Spleen (tissue), 11 donors: ENCODE data around the gene AGPAT3. TPM values are rescaled to one million over a fixed set of nuclear protein-coding genes. Genes with fewer than 3 reads are reported as not detected.

Experiments used
- DNase-seq: peaks from one replicate; pipeline ENCODE4 v3.0.0-alpha.2; 2020
- H3K27ac ChIP-seq, 8 donors: fragments of 200-600 bp; sonication (generic) in 7 of 8; 1 replicate in 4 of 8; 2 replicates in 4 of 8; pipeline versions ENCODE4 v1.5.0 to v1.8.0; 2016 to 2021; ENCODE audit warnings: inconsistent platforms in 4 of 8, mild to moderate bottlenecking in 4 of 8, moderate library complexity in 1 of 8
- H3K27me3 ChIP-seq, 7 donors: fragments of 200-600 bp; sonication (generic) in 6 of 7; replicated peaks in 1 of 7; 1 replicate in 4 of 7; 2 replicates in 3 of 7; pipeline versions ENCODE4 v1.5.0 to v1.8.0; 2016 to 2021; ENCODE audit warnings: inconsistent platforms in 3 of 7, mild to moderate bottlenecking in 1 of 7
- H3K36me3 ChIP-seq, 6 donors: fragments of 200-600 bp; sonication (generic) in 5 of 6; 1 replicate in 4 of 6; 2 replicates in 2 of 6; pipeline versions ENCODE4 v1.5.0 to v1.8.0; 2016 to 2021; ENCODE audit warnings: inconsistent platforms in 2 of 6
- H3K4me1 ChIP-seq, 6 donors: fragments of 200-600 bp; sonication (generic) in 5 of 6; 1 replicate in 3 of 6; 2 replicates in 3 of 6; pipeline versions ENCODE4 v1.5.0 to v1.8.0; 2016 to 2021; ENCODE audit warnings: inconsistent platforms in 3 of 6
- H3K4me3 ChIP-seq, 8 donors: fragments of 200-600 bp; sonication (generic) in 7 of 8; 1 replicate in 4 of 8; 2 replicates in 4 of 8; pipeline versions ENCODE4 v1.5.0 to v1.8.0; 2016 to 2021; ENCODE audit warnings: inconsistent platforms in 4 of 8, mild to moderate bottlenecking in 4 of 8, moderate library complexity in 2 of 8
- H3K9me3 ChIP-seq, 8 donors: fragments of 200-600 bp; sonication (generic) in 7 of 8; 1 replicate in 4 of 8; 2 replicates in 4 of 8; pipeline versions ENCODE4 v1.5.0 to v1.8.0; 2016 to 2021; ENCODE audit warnings: inconsistent platforms in 4 of 8
- POLR2A ChIP-seq, 3 donors: fragments of 450-650 bp; IDR thresholded peaks; one replicate each; pipeline ENCODE4 v1.5.1; 2017; ENCODE audit warnings: antibody characterized with exemption in 3 of 3, mild to moderate bottlenecking in 1 of 3
- POLR2AphosphoS5 ChIP-seq, 3 donors: sonication (generic); formaldehyde crosslinking; IDR thresholded peaks; one replicate each; pipeline ENCODE4 v1.5.1; 2017; ENCODE audit warnings: antibody characterized with exemption in 3 of 3
- WGBS, 5 donors: extraction: QIAGEN DNeasy Blood & Tissue Kit in 3 of 5; methylation state at CpG; one replicate each; pipeline versions ENCODE4 v1.1.5 to v1.1.7; 2013 to 2018; 5-methylcytosine and 5-hydroxymethylcytosine counted together
- intact Hi-C: fragments of 100-400 bp; cut with DNase I; formaldehyde crosslinking; loops from one replicate; pipeline ENCODE4 v1.15.0; 2023; ENCODE audit warnings: low total_unique reads
- polyA plus RNA-seq, 3 donors: library from polyadenylated mRNA; stranded (reverse); fragments of 200-250 nt; gene quantifications; one replicate each; pipeline ENCODE4 v1.2.1, GENCODE V29; 2013
- total RNA-seq, 7 donors: library from RNA; depleted of rRNA in 3 of 7; stranded (reverse); fragments of >200 nt in 3 of 7; fragmentation: NEBNext Ultra II Directional in 4 of 7; extraction: Animal tissue kit (Norgen Biotek cat#: 25700) in 4 of 7; gene quantifications; one replicate each; pipeline versions ENCODE4 v1.1.0 to v1.2.1, GENCODE V29; 2016 to 2021
- TF ChIP-seq, protein P1 (sequence below), 11 experiments: fragments of 200-600 bp in 7 of 11; fragments of 450-650 bp in 4 of 11; sonication (generic) in 4 of 11; IDR thresholded peaks in 8 of 11; conservative IDR thresholded peaks in 3 of 11; 1 replicate in 7 of 11; 2 replicates in 4 of 11; pipeline versions ENCODE4 v1.4.0 to v1.8.0; 2016 to 2021; ENCODE audit warnings: antibody characterized with exemption in 11 of 11, inconsistent platforms in 4 of 11, mild to moderate bottlenecking in 1 of 11
- donor health status: healthy with polysubstance abuse.
- donor health status: DM: no; HTN: no; CAD: no; lungs with moderate emphysema.
- donor health status: DM: no; HTN: no; CAD: no.
- donor health status: Bipolar disorder and iron deficiency.
- donor health status: healthy.
- donor health status: DM: no; HTN: no; CAD: no.
- donor health status: DM: yes; HTN: yes; CAD: no.

AGPAT3 gene
- total and polyA plus RNA-seq, 10 donors, result 6.9 to 92.0 (median 56.0) TPM

DNA sequence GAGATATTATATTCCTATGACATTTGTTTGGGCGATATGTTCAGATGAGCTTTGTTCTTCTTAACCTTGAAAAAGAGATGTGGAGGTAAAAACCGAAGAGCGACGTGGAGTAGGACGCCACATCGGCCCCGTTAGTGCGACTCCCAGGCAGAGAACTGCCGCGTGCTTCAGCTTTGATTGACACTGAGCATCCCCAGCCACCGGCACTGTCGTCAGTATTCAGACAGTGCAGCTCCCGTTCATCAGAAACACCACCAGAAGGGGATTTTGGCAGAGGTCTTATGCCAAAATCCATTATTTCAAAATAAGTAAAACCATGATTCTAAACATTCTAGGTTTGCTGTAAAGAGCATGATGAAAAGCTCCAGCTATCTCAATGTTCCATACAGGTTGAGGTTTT is 66.5 kb downstream of the AGPAT3 start:
- WGBS, 5 donors, result 86 to 92% (median 91%) methylated on average over 13 of the region's 13 CpGs
- no peaks in the 10 kb centered on the region for H3K9me3 ChIP-seq
- intact Hi-C loops, result loop anchor here (10.0 kb wide), 1 partner anchor 117 kb away; no protein-coding TSS in a partner anchor

DNA sequence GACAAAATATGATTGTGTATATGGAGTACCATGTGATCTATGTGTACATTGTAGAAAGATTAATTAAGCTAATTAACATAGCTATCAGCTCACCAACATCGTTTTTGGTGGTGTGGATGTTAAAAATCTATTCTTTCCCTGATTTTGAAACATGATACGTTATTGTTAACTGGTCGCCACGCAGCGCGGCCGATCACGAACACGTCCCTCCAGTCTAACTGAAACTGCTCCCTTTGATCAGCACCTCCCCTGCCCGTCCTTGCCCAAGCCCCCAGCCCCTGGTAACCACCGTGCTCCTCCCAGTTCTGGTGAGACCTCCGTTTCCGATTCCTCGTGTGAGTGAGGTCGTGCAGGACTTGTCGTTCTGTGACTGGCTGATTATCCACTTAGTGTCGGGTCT is 67.0 kb downstream of the AGPAT3 start:
- Histone ChIP-seq H3K36me3 (peaks cover 0 to 57% (median 16%) of the 10 kb centered on the region in 6 donors), H3K9me3 (no peaks in the 10 kb centered on the region), H3K27ac (no peak overlapping the region), H3K4me1 (peaks cover 0 to 59% (median 36%) of the 10 kb centered on the region in 6 donors), H3K4me3 (no peak overlapping the region), H3K27me3 (no peaks in the 10 kb centered on the region)
- TF ChIP-seq, protein P1, sequence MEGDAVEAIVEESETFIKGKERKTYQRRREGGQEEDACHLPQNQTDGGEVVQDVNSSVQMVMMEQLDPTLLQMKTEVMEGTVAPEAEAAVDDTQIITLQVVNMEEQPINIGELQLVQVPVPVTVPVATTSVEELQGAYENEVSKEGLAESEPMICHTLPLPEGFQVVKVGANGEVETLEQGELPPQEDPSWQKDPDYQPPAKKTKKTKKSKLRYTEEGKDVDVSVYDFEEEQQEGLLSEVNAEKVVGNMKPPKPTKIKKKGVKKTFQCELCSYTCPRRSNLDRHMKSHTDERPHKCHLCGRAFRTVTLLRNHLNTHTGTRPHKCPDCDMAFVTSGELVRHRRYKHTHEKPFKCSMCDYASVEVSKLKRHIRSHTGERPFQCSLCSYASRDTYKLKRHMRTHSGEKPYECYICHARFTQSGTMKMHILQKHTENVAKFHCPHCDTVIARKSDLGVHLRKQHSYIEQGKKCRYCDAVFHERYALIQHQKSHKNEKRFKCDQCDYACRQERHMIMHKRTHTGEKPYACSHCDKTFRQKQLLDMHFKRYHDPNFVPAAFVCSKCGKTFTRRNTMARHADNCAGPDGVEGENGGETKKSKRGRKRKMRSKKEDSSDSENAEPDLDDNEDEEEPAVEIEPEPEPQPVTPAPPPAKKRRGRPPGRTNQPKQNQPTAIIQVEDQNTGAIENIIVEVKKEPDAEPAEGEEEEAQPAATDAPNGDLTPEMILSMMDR (IDR thresholded peaks at IDR 0.05 in 8 of 11, conservative IDR thresholded peaks at IDR 0.05 in 3 of 11), result no peak
- TF ChIP-seq POLR2AphosphoS5 (IDR thresholded peaks at IDR 0.05), result no peak
- TF ChIP-seq POLR2A (IDR thresholded peaks at IDR 0.05), result no peak
- 92 to 95% (median 94%) methylated on average over 17 of the region's 17 CpGs for WGBS, 5 donors
- intact Hi-C loops, result loop anchor here (10.0 kb wide), 1 partner anchor 117 kb away; no protein-coding TSS in a partner anchor
- DNase-seq, result no peak

More for the DNA sequence above, 66.5 kb downstream of the AGPAT3 start:
- Histone ChIP-seq H3K27me3 (no peaks in the 10 kb centered on the region), H3K36me3 (peaks cover 0 to 57% (median 16%) of the 10 kb centered on the region in 6 donors), H3K4me3 (no peak overlapping the region), H3K4me1 (peaks cover 0 to 56% (median 32%) of the 10 kb centered on the region in 6 donors), H3K27ac (no peak overlapping the region)
- TF ChIP-seq POLR2AphosphoS5 (IDR thresholded peaks at IDR 0.05) (no peak), POLR2A (IDR thresholded peaks at IDR 0.05) (no peak)
- TF ChIP-seq, protein P1 (IDR thresholded peaks at IDR 0.05 in 8 of 11, conservative IDR thresholded peaks at IDR 0.05 in 3 of 11), result no peak
- DNase-seq, result no peak

DNA sequence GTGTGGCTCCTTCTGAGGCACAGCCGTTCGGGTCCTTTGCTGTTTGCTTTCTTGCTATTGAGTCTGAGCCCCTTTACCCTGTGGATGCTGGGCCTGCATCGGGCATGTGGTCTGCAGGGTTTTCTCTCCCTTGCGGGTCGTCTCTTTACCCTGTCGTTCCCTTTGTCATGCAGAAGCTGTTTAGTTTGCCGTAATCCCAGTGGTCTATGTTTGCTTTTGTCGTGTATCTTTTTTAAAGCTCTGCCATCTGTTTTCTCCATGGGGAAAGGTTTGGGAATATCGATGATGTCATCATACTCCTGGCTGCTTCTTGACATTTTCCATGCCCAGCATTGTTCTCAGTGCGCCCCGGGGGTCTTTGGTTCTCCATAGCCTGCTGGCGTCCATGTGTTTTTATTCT is 68.2 kb downstream of the AGPAT3 start:
- Histone ChIP-seq H3K27ac (no peak overlapping the region), H3K36me3 (peaks cover 0 to 48% (median 12%) of the 10 kb centered on the region in 6 donors), H3K9me3 (no peaks in the 10 kb centered on the region), H3K4me1 (peaks cover 0 to 59% (median 42%) of the 10 kb centered on the region in 6 donors), H3K4me3 (no peak overlapping the region), H3K27me3 (no peaks in the 10 kb centered on the region)
- intact Hi-C loops, result loop anchor here (10.0 kb wide), 1 partner anchor 118 kb away; no protein-coding TSS in a partner anchor
- no peak for DNase-seq
- TF ChIP-seq, protein P1 (IDR thresholded peaks at IDR 0.05 in 8 of 11, conservative IDR thresholded peaks at IDR 0.05 in 3 of 11), result no peak
- TF ChIP-seq POLR2AphosphoS5 (IDR thresholded peaks at IDR 0.05) (no peak), POLR2A (IDR thresholded peaks at IDR 0.05) (no peak)
- WGBS, 5 donors, result 85 to 96% (median 94%) methylated on average over 12 of the region's 12 CpGs

DNA sequence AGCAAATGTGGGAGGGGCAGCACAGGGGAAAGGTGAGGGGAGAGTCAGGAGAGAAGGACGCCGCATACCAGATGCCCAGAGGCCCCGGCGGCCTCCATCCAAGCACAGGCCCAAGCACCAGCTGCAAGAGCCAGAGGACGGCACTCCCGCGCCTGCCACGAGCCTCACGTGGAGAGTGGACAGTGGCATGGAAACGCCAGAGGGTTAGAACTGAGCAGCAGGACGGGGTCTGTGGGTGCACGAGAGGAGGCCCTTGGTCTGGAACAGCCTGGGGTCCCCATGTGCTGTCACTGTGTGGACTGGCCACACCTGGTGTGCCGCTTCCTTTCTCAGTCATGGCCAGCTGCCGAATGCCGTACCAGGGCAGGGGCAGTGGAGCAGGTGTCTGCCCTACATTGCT is 68.7 kb downstream of the AGPAT3 start:
- WGBS, 5 donors, result 91 to 97% (median 95%) methylated on average over 7 to 15 of the region's 15 CpGs
- DNase-seq, result no peak
- peaks cover 0 to 60% (median 44%) of the 10 kb centered on the region in 6 donors for H3K4me1 ChIP-seq
- intact Hi-C loops, result loop anchor here (10.0 kb wide), 1 partner anchor 119 kb away; no protein-coding TSS in a partner anchor
- no peak overlapping the region for H3K27ac ChIP-seq
- H3K36me3 ChIP-seq, result peaks cover 0 to 43% (median 8%) of the 10 kb centered on the region in 6 donors
- TF ChIP-seq POLR2A (IDR thresholded peaks at IDR 0.05), result no peak
- TF ChIP-seq, protein P1 (IDR thresholded peaks at IDR 0.05 in 8 of 11, conservative IDR thresholded peaks at IDR 0.05 in 3 of 11), result no peak
- TF ChIP-seq POLR2AphosphoS5 (IDR thresholded peaks at IDR 0.05), result no peak
- H3K27me3 ChIP-seq, result no peaks in the 10 kb centered on the region
- no peaks in the 10 kb centered on the region for H3K9me3 ChIP-seq
- no peak overlapping the region for H3K4me3 ChIP-seq
